ENCODE results near the gene HRH1. TPM values are rescaled to one million over a fixed set of nuclear protein-coding genes. Genes with fewer than 3 reads are reported as not detected.

HRH1 gene
- total RNA-seq, 2 donors from 2014 or later, result 0.14 TPM; not detected in 1

GRCh38 chr3:11132861-11133260 is 21.4 kb upstream of the HRH1 start:
- no peaks in the 10 kb centered on the region for H3K9me3 Mint-ChIP-seq
- DNase-seq (ENCODE audit: low spot score) (no peak), ATAC-seq (no peak)
- peaks cover 0 to 4% of the 10 kb centered on the region in 2 donors for H3K27me3 Mint-ChIP-seq
- H3K36me3 Mint-ChIP-seq, result no peaks in the 10 kb centered on the region
- no peaks in the 10 kb centered on the region for H3K4me1 Mint-ChIP-seq (ENCODE audit: low read depth in 2 of 2)
- H3K27ac Mint-ChIP-seq, result no peak overlapping the region
- no peak overlapping the region for H3K4me3 Mint-ChIP-seq

- DNase-seq (ENCODE audit: low spot score), result no peak
- no peaks in the 10 kb centered on the region for H3K4me1 Mint-ChIP-seq (ENCODE audit: low read depth in 2 of 2)
- peaks cover 4 to 6% of the 10 kb centered on the region in 2 donors for H3K27me3 Mint-ChIP-seq
- no peaks in the 10 kb centered on the region for H3K36me3 Mint-ChIP-seq
- H3K4me3 Mint-ChIP-seq, result no peak overlapping the region
- H3K27ac Mint-ChIP-seq, result no peak overlapping the region
- ATAC-seq, result no peak
- H3K9me3 Mint-ChIP-seq, result no peaks in the 10 kb centered on the region
These were observed 19.5 kb upstream of the HRH1 start for GRCh38 chr3:11134794-11135193.

GRCh38 chr3:11136116-11136515 is 18.2 kb upstream of the HRH1 start:
- H3K36me3 Mint-ChIP-seq, result no peaks in the 10 kb centered on the region
- ATAC-seq, result no peak
- peaks cover 10 to 15% of the 10 kb centered on the region in 2 donors for H3K27me3 Mint-ChIP-seq
- no peak overlapping the region for H3K4me3 Mint-ChIP-seq
- peaks cover 7 to 12% of the 10 kb centered on the region in 2 donors for H3K4me1 Mint-ChIP-seq (ENCODE audit: low read depth in 2 of 2)
- H3K27ac Mint-ChIP-seq, result no peak overlapping the region
- H3K9me3 Mint-ChIP-seq, result no peaks in the 10 kb centered on the region
- no peak for DNase-seq (ENCODE audit: low spot score)

- Mint-ChIP-seq H3K9me3 (no peaks in the 10 kb centered on the region), H3K27me3 (peaks cover 12 to 15% of the 10 kb centered on the region in 2 donors), H3K36me3 (no peaks in the 10 kb centered on the region), H3K4me1 (ENCODE audit: low read depth in 2 of 2) (peaks cover 7 to 12% of the 10 kb centered on the region in 2 donors), H3K4me3 (no peak overlapping the region), H3K27ac (no peak overlapping the region)
- ATAC-seq, result no peak
- no peak for DNase-seq (ENCODE audit: low spot score)
These were observed 17.3 kb upstream of the HRH1 start for GRCh38 chr3:11136830-11137626.

- no peak for ATAC-seq
- Mint-ChIP-seq H3K4me1 (ENCODE audit: low read depth in 2 of 2) (peaks cover 7 to 12% of the 10 kb centered on the region in 2 donors), H3K27me3 (peaks cover 14 to 15% of the 10 kb centered on the region in 2 donors), H3K36me3 (no peaks in the 10 kb centered on the region), H3K27ac (no peak overlapping the region), H3K9me3 (no peaks in the 10 kb centered on the region), H3K4me3 (no peak overlapping the region)
- DNase-seq (ENCODE audit: low spot score), result no peak
These were observed 16.7 kb upstream of the HRH1 start for GRCh38 chr3:11137627-11137959.

GRCh38 chr3:11138371-11138770 is 15.9 kb upstream of the HRH1 start:
- DNase-seq (ENCODE audit: low spot score) (no peak), ATAC-seq (no peak)
- H3K27me3 Mint-ChIP-seq, result peaks cover 14 to 15% of the 10 kb centered on the region in 2 donors
- H3K4me3 Mint-ChIP-seq, result no peak overlapping the region
- no peak overlapping the region for H3K27ac Mint-ChIP-seq
- no peaks in the 10 kb centered on the region for H3K36me3 Mint-ChIP-seq
- H3K4me1 Mint-ChIP-seq (ENCODE audit: low read depth in 2 of 2), result peaks cover 7 to 12% of the 10 kb centered on the region in 2 donors
- no peaks in the 10 kb centered on the region for H3K9me3 Mint-ChIP-seq

- Mint-ChIP-seq H3K4me1 (ENCODE audit: low read depth in 2 of 2) (peaks cover 7 to 12% of the 10 kb centered on the region in 2 donors), H3K4me3 (peak overlapping the region; percentile 53), H3K27me3 (peaks cover 19% of the 10 kb centered on the region in 2 donors), H3K36me3 (no peaks in the 10 kb centered on the region), H3K9me3 (no peaks in the 10 kb centered on the region), H3K27ac (no peak overlapping the region)
- ATAC-seq (peak; percentile 43 to 71), DNase-seq (ENCODE audit: low spot score) (no peak)
These were observed 14.1 kb upstream of the HRH1 start for GRCh38 chr3:11140030-11140712.

GRCh38 chr3:11140713-11141104 is 13.6 kb upstream of the HRH1 start:
- Mint-ChIP-seq H3K27ac (no peak overlapping the region), H3K27me3 (peaks cover 20 to 23% of the 10 kb centered on the region in 2 donors), H3K4me3 (peak overlapping the region; percentile 53), H3K9me3 (no peaks in the 10 kb centered on the region), H3K36me3 (no peaks in the 10 kb centered on the region), H3K4me1 (ENCODE audit: low read depth in 2 of 2) (peaks cover 7 to 12% of the 10 kb centered on the region in 2 donors)
- ATAC-seq, result peak in 1 of 2 donors; percentile 4
- DNase-seq (ENCODE audit: low spot score), result no peak

- peaks cover 20 to 31% of the 10 kb centered on the region in 2 donors for H3K27me3 Mint-ChIP-seq
- ATAC-seq, result no peak
- H3K4me1 Mint-ChIP-seq (ENCODE audit: low read depth in 2 of 2), result peaks cover 7 to 12% of the 10 kb centered on the region in 2 donors
- no peak overlapping the region for H3K4me3 Mint-ChIP-seq
- no peaks in the 10 kb centered on the region for H3K9me3 Mint-ChIP-seq
- no peak overlapping the region for H3K27ac Mint-ChIP-seq
- no peak for DNase-seq (ENCODE audit: low spot score)
- H3K36me3 Mint-ChIP-seq, result no peaks in the 10 kb centered on the region
These were observed 10.8 kb upstream of the HRH1 start for GRCh38 chr3:11143476-11143875.

- H3K27ac Mint-ChIP-seq, result no peak overlapping the region
- peaks cover 7 to 11% of the 10 kb centered on the region in 2 donors for H3K4me1 Mint-ChIP-seq (ENCODE audit: low read depth in 2 of 2)
- ATAC-seq, result no peak
- H3K9me3 Mint-ChIP-seq, result no peaks in the 10 kb centered on the region
- no peak for DNase-seq (ENCODE audit: low spot score)
- no peak overlapping the region for H3K4me3 Mint-ChIP-seq
- H3K36me3 Mint-ChIP-seq, result no peaks in the 10 kb centered on the region
- H3K27me3 Mint-ChIP-seq, result peaks cover 28 to 37% of the 10 kb centered on the region in 2 donors
These were observed 9.3 kb upstream of the HRH1 start for GRCh38 chr3:11144996-11145395.

GRCh38 chr3:11145888-11146287 is 8.4 kb upstream of the HRH1 start:
- Mint-ChIP-seq H3K4me3 (no peak overlapping the region), H3K9me3 (no peaks in the 10 kb centered on the region), H3K27me3 (peaks cover 26 to 31% of the 10 kb centered on the region in 2 donors), H3K4me1 (ENCODE audit: low read depth in 2 of 2) (peaks cover 0 to 2% of the 10 kb centered on the region in 2 donors), H3K27ac (no peak overlapping the region), H3K36me3 (no peaks in the 10 kb centered on the region)
- ATAC-seq (no peak), DNase-seq (ENCODE audit: low spot score) (no peak)

GRCh38 chr3:11146773-11147660 is 7.3 kb upstream of the HRH1 start:
- ATAC-seq (no peak), DNase-seq (ENCODE audit: low spot score) (no peak)
- H3K36me3 Mint-ChIP-seq, result no peaks in the 10 kb centered on the region
- peaks cover 25 to 35% of the 10 kb centered on the region in 2 donors for H3K27me3 Mint-ChIP-seq
- no peak overlapping the region for H3K4me3 Mint-ChIP-seq
- H3K9me3 Mint-ChIP-seq, result no peaks in the 10 kb centered on the region
- H3K4me1 Mint-ChIP-seq (ENCODE audit: low read depth in 2 of 2), result no peaks in the 10 kb centered on the region
- no peak overlapping the region for H3K27ac Mint-ChIP-seq

- Mint-ChIP-seq H3K4me3 (no peak overlapping the region), H3K36me3 (no peaks in the 10 kb centered on the region), H3K4me1 (ENCODE audit: low read depth in 2 of 2) (no peaks in the 10 kb centered on the region), H3K27me3 (peaks cover 32 to 43% of the 10 kb centered on the region in 2 donors), H3K27ac (no peak overlapping the region), H3K9me3 (no peaks in the 10 kb centered on the region)
- DNase-seq (ENCODE audit: low spot score) (no peak), ATAC-seq (no peak)
These were observed 4.0 kb upstream of the HRH1 start for GRCh38 chr3:11150256-11150655.

Data from natural killer cell treated with Interleukin-12 subunit alpha and Interleukin-12 subunit beta and Interleukin-15 and Interleukin-18, amount 100 ng/mL, for 72 hours (primary cell).